AG09309 (cell line): ENCODE results near the gene ZNF341.

ENCODE experiments used
- DNase-seq: peaks from one replicate; pipeline ENCODE4 v3.0.0-alpha.2; 2010; ENCODE audit warnings: low read depth
- H3K4me3 ChIP-seq: 2 replicates; pipeline ENCODE4 v1.5.1; 2011; ENCODE audit warnings: mild to moderate bottlenecking, low read depth, low read length, moderate library complexity; ENCODE audit not compliant: control insufficient read depth
- CTCF ChIP-seq: IDR thresholded peaks from 2 replicates; pipeline ENCODE4 v1.5.1; 2011; ENCODE audit warnings: mild to moderate bottlenecking, low read depth, low read length, inconsistent platforms; ENCODE audit not compliant: insufficient read depth, control insufficient read depth; ENCODE audit errors: missing control alignments

The ZNF341 gene

GRCh38 chr20:33829636-33830035, 97.8 kb downstream of the ZNF341 start:
- no peak for DNase-seq
- H3K4me3 ChIP-seq: no peak overlapping the region
- no peak for TF ChIP-seq CTCF

- no peak for DNase-seq
- TF ChIP-seq CTCF: no peak
- no peak overlapping the region for H3K4me3 ChIP-seq
Measured at GRCh38 chr20:33830371-33830770, 98.6 kb downstream of the ZNF341 start.

GRCh38 chr20:33832103-33832804, 100.5 kb downstream of the ZNF341 start:
- H3K4me3 ChIP-seq: no peak overlapping the region
- no peak for DNase-seq
- no peak for TF ChIP-seq CTCF

GRCh38 chr20:33833333-33833732, 101.5 kb downstream of the ZNF341 start:
- no peak for DNase-seq
- TF ChIP-seq CTCF: no peak
- no peak overlapping the region for H3K4me3 ChIP-seq

- no peak for DNase-seq
- TF ChIP-seq CTCF: no peak
- no peak overlapping the region for H3K4me3 ChIP-seq
Measured at GRCh38 chr20:33835615-33836172, 103.9 kb downstream of the ZNF341 start.

GRCh38 chr20:33836277-33836676, 104.5 kb downstream of the ZNF341 start:
- DNase-seq: no peak
- TF ChIP-seq CTCF: no peak

More at GRCh38 chr20:33836277-33836676, 104.5 kb downstream of the ZNF341 start:
- no peak overlapping the region for H3K4me3 ChIP-seq
